SIG-M5 treated with dmso at 0.1 percent for 504 hours (cell line): Measurements from ENCODE around the gene ZDHHC14.
"Not testable (repeated sequence)": the region's sequence is repeated elsewhere in the genome, so short reads cannot be mapped to it uniquely, and the experiment has no call there.

Experiments used
- DNase-seq: peaks from one replicate; lab custom pipeline; 2025; ENCODE audit not compliant: unreplicated experiment; lab: John Stamatoyannopoulos, UW

The ZDHHC14 gene

DNA sequence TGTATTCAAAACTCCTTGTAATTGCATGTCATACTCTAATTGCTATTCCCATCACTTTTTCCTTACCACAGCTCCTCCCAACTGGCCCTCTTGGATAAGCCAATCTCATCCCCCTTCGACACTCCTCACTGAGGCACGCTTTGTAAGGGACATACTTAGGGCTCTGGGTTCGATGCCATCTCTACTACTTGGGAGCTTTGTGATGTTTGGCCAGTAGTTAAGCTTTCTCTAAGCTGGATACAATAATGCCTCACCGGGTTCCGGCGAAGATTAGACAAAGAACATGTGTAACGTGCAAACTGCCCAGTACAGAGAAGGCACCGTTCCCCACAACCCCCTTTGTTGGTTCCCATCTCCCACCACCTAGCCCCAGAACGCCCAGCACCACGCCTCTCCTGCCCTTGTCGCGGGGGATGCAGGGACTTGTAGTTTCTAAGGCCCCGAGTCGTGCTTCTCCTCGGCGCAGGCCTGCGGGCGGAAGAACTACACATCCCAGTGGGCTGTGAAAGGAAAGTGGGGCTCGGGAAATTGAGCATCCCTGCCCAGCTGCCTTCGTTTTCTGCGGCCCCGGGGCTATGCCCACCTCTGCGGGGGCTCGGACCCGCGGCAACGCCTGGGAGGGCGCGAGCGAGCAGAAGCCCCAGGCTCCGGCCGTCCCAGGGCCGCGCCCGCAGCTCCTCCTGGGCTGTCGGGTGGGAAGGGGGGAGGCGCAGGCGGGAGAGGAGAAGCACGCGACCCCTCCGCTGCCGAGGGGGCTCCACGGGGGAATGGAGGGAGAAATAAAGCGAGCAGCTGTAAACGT is 1.1 kb upstream of the ZDHHC14 start:
- peak; percentile 88 for DNase-seq

DNA sequence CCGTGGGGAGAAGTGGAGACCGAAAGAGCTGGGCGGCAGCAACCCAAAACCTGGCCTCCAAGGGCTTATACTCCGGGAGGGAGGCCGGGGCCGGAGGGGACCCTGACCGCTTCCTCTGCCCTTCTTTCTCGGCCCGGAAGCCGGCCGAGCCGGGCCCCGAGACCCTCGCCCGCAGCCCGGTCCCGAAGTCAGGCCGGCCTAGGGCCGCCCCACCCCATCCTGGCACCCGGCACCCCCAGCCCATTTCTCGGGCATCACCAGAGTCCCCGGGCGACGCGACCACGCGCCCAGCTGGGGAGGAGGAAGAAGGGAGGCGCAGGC is 572 bp upstream of the ZDHHC14 start:
- DNase-seq = no peak

DNA sequence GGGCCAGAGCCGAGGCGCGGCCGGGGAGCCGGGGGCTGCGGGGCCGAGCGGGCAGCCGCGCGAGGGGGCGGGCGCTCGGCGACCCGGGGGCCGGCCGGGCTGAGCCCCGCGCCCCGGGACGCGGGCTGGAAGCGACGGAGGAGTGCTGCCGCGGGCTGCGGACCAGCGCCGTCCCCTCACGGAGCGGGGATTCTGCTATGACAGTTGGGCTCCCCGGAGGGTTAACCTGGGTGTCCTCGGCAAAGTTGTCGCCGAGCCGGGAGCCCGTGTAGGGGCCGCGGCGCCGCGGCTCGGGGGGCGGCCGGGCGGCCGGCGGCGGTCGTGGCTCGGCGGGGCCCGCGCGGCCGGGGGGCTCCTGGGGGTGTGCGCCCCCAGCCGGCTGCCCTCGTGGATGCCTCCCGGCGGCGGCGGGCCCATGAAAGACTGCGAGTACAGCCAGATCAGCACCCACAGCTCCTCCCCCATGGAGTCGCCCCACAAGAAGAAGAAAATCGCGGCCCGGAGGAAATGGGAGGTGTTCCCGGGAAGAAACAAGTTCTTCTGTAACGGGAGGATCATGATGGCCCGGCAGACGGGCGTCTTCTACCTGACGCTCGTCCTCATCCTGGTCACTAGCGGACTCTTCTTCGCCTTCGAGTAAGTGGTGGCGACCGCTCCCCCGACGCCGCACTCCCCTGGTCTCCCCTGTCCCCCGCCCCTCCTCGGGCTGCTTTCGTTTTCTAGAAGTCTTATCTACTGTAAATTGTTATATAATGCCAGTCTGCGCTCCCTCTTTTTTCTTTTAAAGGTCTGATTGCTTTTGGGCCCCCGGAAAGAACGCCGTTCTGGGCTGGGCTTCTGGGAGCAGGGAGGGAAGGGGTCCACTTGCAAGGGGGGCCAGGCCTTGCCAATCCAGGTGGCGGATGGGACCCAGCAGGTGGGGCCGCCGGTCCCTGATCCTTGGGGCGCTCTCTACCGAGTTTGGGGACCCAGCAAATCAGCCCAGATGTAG is 936 bp downstream of the ZDHHC14 start:
- peak; percentile 39 for DNase-seq

DNA sequence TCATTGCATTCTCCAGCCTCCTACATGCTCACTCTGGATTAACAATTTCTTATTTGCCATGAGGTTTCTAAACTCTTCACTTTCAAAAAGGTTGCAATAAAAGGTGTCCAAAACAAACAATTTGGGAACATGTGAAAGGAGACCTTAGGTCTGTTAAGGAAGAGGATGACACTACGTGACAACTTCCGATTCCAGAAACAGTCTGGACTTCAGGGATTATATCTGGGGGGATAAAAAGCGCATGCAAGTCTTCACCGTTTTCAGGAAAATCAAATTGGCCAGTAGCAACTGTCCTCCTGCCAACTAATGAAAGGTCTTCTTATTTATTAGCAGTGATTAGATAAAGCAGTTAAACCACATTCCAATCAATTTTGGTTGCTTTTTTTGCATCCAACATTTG is 1.8 kb downstream of the ZDHHC14 start:
- DNase-seq = no peak

DNA sequence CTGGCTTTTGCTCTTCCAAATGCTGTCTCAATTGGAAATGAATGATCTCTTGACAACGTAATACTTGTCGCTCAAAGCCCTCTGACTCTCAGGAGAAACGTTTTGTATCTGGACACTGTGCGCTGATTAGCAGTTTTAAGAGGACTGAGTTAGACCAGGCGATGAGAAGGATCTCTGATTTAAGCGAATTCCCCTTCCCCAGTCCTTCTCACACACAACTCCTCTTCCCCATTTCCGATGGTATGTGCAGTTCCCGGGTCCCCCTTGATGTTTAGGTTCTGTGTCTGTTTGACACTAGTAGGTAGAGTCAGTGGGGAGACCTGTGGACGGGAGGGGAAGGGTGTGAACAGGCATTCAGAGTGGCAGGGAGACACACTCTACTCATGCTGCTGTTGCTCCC is 2.5 kb downstream of the ZDHHC14 start:
- DNase-seq = no peak

DNA sequence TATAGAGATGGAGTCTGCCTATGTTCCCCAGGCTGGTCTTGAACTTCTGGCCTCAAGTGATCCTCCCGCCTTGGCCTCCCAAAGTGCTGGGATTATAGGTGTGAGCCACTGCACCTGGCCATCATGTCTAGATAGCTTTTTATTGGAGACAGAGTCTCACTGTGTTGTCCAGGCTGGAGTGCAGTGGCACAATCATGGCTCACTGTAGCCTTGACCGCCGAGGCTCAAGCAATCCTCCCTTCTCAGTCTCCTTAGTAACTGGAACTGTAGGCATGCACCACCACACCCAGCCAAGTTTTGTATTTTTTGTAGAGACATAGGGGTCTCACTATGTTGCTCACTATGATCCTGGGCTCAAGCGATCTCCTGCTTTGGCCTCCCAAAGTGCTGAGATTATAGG is 4.0 kb downstream of the ZDHHC14 start:
- not testable (repeated sequence) for DNase-seq

DNA sequence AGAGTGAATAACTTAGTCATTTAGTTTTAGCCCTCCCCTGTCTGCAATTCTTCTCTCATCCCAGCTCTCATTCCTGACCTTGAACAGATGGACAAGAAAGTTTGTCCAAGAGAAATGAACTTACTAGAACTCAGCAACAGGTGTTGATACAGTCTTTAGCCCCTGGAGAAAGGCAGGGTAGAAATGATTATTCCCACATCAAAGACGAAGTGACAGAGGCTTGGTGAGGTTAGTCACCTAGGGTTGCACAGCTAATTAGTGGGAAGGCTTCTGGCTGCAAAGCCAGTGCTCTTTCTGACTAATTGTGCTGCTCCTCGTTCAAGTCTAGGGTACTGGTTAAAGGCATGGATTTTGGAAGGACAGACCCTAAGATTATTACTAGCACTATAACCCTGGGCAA is 4.5 kb downstream of the ZDHHC14 start:
- DNase-seq = no peak

DNA sequence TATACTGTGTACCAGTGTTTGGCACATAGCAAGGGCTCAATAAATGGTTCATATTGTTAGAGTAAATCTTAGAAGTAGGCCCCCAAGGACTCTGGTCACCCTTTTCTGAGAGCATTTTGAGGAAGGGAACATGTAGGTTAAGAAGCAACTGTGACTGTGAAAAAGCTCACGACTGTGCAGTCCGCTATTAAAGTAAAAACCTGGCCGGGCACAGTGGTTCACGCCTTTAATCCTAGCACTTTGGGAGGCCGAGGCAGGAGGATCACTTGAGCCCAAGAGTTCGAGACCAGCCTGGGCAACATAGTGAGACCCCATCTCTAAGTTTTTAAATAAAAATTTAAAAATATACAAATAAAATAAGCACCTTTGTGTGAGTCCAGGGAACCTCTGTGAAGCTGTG is 5.0 kb downstream of the ZDHHC14 start:
- DNase-seq = no peak

DNA sequence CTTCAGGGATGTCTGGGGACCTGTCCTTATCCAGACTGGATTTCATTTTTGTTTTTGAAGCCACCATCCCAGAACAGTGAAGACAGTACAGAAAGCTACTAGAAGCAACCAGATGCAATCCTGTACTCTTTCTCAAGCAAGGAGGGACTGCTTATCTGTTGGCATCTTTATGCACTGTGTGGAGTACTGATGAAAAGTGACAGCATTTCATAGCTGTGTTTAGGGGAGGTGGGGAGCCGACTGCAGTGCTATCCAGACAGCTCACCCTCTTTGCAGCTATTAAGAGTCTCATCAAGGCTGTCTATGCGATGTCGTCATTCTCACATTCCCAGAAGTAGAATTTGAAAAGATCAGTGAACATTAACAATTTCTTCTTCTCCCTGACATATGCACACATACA is 5.5 kb downstream of the ZDHHC14 start:
- DNase-seq = no peak

DNA sequence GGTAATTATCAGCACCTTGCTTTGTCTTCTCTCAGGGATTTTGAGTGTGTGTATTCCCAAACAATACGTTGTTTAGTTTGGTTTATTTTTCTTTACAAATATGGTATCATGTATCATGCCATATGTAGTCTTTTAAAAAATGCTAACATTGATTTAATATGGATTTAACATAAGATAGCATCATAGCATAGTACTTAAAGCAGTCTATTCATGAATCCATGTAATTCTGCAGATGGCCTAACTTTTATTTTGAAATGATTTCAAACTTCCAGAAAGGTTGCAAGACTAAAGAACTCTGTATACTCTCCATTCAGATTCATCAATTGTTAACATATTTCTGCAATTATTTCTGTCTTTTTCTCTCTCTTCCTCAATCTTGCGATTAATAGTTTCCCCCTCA is 7.9 kb downstream of the ZDHHC14 start:
- DNase-seq = no peak

DNA sequence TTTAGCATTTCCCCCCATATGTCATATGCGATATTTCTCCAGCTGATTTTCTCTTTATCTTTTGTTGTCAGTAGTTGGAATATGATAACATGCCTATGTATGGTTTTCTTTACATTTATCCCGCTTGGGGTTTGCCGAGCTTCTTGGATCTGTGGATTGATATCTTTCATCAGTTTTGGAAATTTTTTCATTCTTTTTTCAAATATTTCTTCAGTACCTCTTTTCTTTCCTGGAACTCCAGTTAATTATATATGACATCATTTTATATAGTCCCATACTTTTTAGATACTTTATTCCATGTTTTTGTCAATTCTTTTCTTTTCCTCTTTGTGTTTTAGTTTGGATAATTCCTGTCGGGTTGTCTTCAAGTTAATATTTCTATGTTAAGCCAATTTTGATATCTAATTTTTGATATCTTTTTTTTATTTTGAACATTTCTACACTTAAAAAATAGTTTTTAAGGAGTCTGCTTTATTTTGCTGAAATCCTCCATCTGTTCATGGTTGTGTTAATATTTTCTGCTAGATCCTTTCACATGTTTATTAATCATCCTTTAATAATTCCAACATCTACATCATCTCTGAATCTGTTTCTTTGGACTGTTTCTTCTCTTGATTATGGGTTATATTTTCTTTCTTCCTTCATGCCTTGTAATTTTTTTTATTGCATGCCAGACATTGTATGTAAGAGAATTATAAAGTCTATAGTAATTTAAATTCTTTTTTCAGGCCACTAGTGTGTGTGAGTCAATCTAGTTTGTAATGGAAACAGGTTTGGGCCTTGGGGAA is 9.5 kb downstream of the ZDHHC14 start:
- DNase-seq = no peak

DNA sequence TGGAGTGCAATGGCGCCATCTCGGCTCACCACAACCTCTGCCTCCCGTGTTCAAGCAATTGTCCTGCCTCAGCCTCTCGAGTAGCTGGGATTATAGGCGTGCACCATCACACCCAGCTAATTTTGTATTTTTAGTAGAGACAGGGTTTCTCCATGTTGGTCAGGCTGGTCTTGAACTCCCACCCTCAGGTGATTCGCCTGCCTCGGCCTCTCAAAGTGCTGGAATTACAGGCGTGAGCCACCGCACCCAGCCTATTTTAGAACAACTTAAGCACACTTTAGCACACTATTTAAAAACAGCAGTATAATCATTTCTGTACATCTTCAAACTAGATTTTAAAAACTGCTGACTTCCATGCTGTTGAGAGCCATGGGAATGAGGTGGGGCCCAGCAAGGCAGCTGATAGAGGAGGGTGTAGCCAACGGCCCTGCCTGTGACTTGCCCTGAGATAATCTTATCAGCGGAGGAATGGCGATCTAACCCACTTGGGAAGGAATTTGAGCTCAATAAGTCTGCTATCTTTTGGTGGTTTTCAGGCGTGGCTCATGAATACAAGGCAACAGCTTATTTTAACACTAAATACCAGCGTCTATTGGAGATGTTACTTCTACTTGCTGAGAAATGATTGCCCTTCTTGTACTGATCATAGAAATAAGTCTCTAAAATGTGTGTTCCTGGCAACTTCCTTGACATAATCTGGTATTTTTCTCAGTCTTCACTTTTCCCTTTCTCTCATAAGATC is 12.1 kb downstream of the ZDHHC14 start:
- DNase-seq = no peak

DNA sequence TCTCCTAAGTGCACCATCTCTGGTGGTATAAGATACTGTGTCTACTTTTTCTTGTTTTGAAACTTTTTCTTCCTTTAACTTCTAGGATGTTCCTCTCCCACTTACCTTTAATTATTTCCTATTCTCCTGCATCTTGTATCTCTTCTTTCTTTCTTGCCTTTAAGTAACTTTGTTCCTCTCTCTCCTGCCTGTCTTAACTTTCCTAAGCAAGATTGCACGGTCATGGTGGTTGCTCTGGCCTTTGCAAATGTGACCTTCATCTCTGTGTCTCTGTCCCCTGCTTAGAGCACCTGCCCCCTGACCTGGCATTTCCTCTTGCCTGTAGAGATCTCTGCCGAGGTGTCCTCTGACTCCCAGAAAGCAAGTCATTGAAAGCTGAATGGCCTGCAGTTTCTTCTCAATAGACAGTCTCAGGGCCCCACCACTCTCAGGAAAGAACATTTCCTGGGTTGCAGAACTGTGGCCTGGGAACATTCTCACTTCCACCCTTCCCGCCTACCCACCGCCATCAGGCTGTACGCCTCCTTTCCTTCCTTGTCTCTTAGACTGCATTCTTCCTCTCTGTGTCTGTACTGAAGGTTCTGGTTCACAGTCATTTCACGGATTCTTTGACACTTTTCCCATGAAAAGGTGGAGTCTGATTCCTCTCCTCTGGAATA is 12.8 kb downstream of the ZDHHC14 start:
- DNase-seq = no peak

DNA sequence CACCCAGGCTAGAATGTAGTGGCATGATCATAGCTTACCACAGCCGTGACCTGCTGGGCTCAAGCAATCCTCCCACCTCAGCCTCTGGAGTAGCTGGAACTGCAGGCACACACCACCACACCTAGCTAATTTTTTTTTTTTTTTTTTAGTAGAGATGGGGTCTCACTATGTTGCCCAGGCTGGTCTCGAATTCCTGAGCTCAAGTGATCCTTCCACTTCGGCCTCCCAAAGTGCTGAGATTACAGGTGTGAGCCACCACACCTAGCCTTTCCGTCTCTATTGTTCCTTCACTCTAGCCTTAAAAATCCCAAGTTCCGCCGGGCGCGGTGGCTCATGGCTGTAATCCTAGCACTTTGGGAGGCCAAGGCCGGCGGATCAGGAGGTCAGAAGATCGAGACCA is 14.2 kb downstream of the ZDHHC14 start:
- DNase-seq = not testable (repeated sequence)

DNA sequence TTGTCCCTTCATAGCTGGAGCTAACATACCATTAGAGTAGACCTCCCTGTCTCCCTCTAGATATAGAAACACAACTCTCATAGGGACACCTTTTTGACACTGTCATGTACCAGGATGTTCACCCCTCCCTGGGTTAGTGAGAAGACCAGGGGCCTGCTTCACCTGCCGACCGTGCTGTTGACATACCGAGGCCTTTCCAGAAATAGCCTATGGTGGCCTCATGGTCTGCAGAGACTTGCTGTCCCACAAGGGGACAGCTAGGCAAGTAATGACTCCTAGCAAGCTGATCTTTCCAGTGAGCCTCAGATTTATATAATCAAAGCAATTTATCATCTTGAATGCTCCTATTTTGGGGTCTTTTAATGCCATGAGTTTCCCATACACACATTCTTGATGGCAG is 15.0 kb downstream of the ZDHHC14 start:
- DNase-seq = no peak

DNA sequence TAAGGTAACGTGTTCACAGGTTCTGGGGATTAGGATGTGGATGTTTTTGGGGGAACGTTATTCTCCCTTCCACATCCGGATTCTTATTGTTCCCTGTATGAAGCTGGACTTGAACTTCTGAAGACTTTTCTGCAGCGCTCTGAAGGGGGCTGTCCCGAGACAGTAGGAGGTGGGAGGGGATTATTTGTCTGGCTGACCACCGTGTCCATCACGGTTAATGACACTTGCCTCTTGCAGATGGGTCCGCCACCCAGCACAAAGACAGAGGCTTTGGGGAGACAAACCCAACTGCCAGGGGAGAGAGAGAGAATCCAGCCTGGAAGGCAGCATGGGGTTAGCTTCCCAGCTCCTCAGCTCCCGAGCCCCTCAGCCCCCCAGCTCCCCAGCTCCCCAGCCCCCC is 16.7 kb downstream of the ZDHHC14 start:
- no peak for DNase-seq

DNA sequence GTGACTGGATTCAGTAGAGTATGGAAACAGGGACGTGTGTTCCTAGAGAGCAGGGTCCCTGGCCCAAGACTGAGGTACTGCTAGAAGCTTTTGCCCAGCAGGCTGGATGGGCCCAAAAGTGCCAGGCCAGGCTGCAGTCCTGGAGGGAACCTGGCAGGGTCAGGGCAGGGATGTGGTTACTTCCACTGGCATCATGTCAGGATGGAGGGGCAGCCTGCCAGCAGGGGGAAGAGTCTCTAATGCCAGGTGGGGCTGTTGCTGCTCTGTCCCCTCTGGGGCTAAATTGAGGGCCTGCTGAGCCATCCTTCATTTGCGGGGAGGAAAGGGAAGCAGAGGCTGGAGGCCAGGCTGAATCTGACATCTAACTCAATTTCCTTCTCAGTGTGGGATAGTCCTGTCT is 17.2 kb downstream of the ZDHHC14 start:
- no peak for DNase-seq

DNA sequence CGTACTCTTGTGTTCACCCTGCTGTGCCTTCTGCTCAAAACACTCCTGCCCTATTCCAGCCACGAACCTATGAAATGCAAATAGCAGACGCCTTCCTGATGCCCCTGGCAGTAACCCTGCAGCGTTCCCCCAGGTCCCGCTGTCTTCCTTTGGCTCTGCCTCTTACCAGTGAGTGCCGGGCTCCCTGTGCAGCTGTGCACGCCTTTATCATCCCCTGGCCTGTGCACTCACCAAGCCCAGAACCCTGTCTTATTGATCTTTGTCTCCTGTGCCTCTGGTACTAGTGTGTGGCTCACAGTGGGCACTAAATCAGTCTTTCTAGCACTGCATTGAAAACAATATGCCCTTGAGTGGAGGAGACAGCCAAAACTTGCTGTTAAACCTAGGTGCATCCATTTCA is 19.7 kb downstream of the ZDHHC14 start:
- no peak for DNase-seq

DNA sequence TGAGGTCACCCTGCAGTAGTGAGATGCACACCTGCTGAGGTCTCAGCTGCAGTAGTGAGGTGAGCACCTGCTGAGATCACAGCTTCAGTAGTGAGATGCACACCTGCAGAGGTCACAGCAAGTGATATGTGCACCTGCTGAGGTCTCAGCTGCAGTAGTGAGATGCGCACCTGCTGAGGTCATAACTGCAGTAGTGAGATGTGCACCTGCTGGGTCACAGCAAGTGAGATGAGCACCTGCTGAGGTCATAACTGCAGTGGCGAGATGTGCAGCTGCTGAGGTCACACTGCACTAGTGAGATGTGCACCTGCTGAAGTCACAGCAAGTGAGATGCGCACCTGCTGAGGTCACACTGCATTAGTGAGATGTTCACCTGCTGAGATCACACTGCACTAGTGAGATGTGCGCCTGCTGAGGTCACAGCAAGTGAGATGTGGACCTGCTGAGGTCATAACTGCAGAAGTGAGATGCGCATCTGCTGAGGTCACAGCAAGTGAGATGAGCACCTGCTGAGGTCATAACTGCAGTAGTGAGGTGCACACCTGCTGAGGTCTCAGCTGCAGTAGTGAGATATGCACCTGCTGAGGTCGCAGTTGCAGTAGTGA is 20.8 kb downstream of the ZDHHC14 start:
- no peak for DNase-seq
